HG03469 (cell line): Measurements from ENCODE around the gene PFKL.

Source experiments
- ATAC-seq: cut with Tn5 transposase; IDR thresholded peaks from one replicate; pipeline ENCODE4 v1.9.1; 2021; ENCODE audit warnings: mild to moderate bottlenecking, moderate library complexity, moderate number of reproducible peaks; ENCODE audit not compliant: unreplicated experiment

PFKL gene

GRCh38 chr21:44310628-44311507 is 11.0 kb downstream of the PFKL start:
- no peak for ATAC-seq

GRCh38 chr21:44312089-44312488 is 12.2 kb downstream of the PFKL start:
- ATAC-seq = no peak

GRCh38 chr21:44312716-44313115 is 12.9 kb downstream of the PFKL start:
- no peak for ATAC-seq

- ATAC-seq = no peak
Measured at GRCh38 chr21:44313451-44313850, 13.6 kb downstream of the PFKL start.

- no peak for ATAC-seq
Measured at GRCh38 chr21:44314128-44314527, 14.3 kb downstream of the PFKL start.

GRCh38 chr21:44314561-44314960 is 14.7 kb downstream of the PFKL start:
- ATAC-seq = no peak

- ATAC-seq = no peak
Measured at GRCh38 chr21:44315691-44316203, 15.9 kb downstream of the PFKL start.

- ATAC-seq = no peak
Measured at GRCh38 chr21:44316277-44316900, 16.5 kb downstream of the PFKL start.

- no peak for ATAC-seq
Measured at GRCh38 chr21:44317241-44317782, 17.5 kb downstream of the PFKL start.

GRCh38 chr21:44317871-44318270 is 18.0 kb downstream of the PFKL start:
- ATAC-seq = no peak

GRCh38 chr21:44318489-44319285 is 18.8 kb downstream of the PFKL start:
- ATAC-seq = no peak

- no peak for ATAC-seq
Measured at GRCh38 chr21:44319407-44320065, 19.7 kb downstream of the PFKL start.

- ATAC-seq = no peak
Measured at GRCh38 chr21:44320847-44321246, 21.0 kb downstream of the PFKL start.

GRCh38 chr21:44321846-44322450 is 22.1 kb downstream of the PFKL start:
- no peak for ATAC-seq

GRCh38 chr21:44322621-44323325 is 22.9 kb downstream of the PFKL start:
- ATAC-seq = no peak

GRCh38 chr21:44323591-44323990 is 23.7 kb downstream of the PFKL start:
- no peak for ATAC-seq

- ATAC-seq = no peak
Measured at GRCh38 chr21:44324106-44324853, 24.4 kb downstream of the PFKL start.

GRCh38 chr21:44324854-44325107 is 24.9 kb downstream of the PFKL start:
- no peak for ATAC-seq
